NOMO-1 treated with dmso at 0.1 percent for 144 hours (cell line): ENCODE results near the gene PLOD2.

Experiments
- DNase-seq: peaks from one replicate; lab custom pipeline; 2025; ENCODE audit not compliant: unreplicated experiment; lab: John Stamatoyannopoulos, UW

The PLOD2 gene

GRCh38 chr3:146160964-146161662, at the start of gene PLOD2:
TSS of gene PLOD2 (minus strand) at chr3:146161184. CDS start at chr3:146160989, 195 bp downstream.
- DNase-seq: no peak

GRCh38 chr3:146209371-146209770, 48.4 kb upstream of the PLOD2 start:
- no peak for DNase-seq

GRCh38 chr3:146203776-146204175, 42.8 kb upstream of the PLOD2 start:
- DNase-seq: no peak

- DNase-seq: no peak
These were observed 39.7 kb upstream of the PLOD2 start for GRCh38 chr3:146200461-146201220.

GRCh38 chr3:146199762-146200161, 38.8 kb upstream of the PLOD2 start:
- no peak for DNase-seq

- DNase-seq: no peak
These were observed 35.8 kb upstream of the PLOD2 start for GRCh38 chr3:146196789-146197188.

GRCh38 chr3:146195605-146196004, 34.6 kb upstream of the PLOD2 start:
- no peak for DNase-seq

GRCh38 chr3:146195030-146195429, 34.0 kb upstream of the PLOD2 start:
- DNase-seq: no peak

- DNase-seq: no peak
These were observed 30.1 kb upstream of the PLOD2 start for GRCh38 chr3:146191051-146191450.

GRCh38 chr3:146189519-146190173, 28.7 kb upstream of the PLOD2 start:
- DNase-seq: no peak

GRCh38 chr3:146187334-146187950, 26.5 kb upstream of the PLOD2 start:
- no peak for DNase-seq

GRCh38 chr3:146184241-146185015, 23.4 kb upstream of the PLOD2 start:
- DNase-seq: no peak

- no peak for DNase-seq
These were observed 20.2 kb upstream of the PLOD2 start for GRCh38 chr3:146181216-146181615.

GRCh38 chr3:146180376-146180775, 19.4 kb upstream of the PLOD2 start:
- no peak for DNase-seq

GRCh38 chr3:146178006-146178689, 17.2 kb upstream of the PLOD2 start:
- no peak for DNase-seq

- no peak for DNase-seq
These were observed 16.5 kb upstream of the PLOD2 start for GRCh38 chr3:146177519-146177918.

- no peak for DNase-seq
These were observed 16.1 kb upstream of the PLOD2 start for GRCh38 chr3:146177072-146177471.

GRCh38 chr3:146172586-146172985, 11.6 kb upstream of the PLOD2 start:
- DNase-seq: no peak

GRCh38 chr3:146170591-146170990, 9.6 kb upstream of the PLOD2 start:
- no peak for DNase-seq

- DNase-seq: no peak
These were observed 8.9 kb upstream of the PLOD2 start for GRCh38 chr3:146169891-146170290.
